Measurements from ENCODE around the gene ARPC4.
"Not testable (repeated sequence)": the region's sequence is repeated elsewhere in the genome, so short reads cannot be mapped to it uniquely, and the experiment has no call there.

ARPC4 gene

GRCh38 chr3:9770276-9770812 lies 22.5 kb upstream of the ARPC4 start:
- peak; percentile 86 for DNase-seq

- not testable (repeated sequence) for DNase-seq
These were observed 21.9 kb upstream of the ARPC4 start for GRCh38 chr3:9771007-9771406.

GRCh38 chr3:9776896-9777693 lies 15.8 kb upstream of the ARPC4 start:
- no peak for DNase-seq

- DNase-seq = no peak
These were observed 15.2 kb upstream of the ARPC4 start for GRCh38 chr3:9777694-9778021.

- DNase-seq = no peak
These were observed 14.5 kb upstream of the ARPC4 start for GRCh38 chr3:9778143-9779074.

GRCh38 chr3:9779075-9779593 lies 13.7 kb upstream of the ARPC4 start:
- DNase-seq = no peak

GRCh38 chr3:9779721-9780457 lies 13.0 kb upstream of the ARPC4 start:
- DNase-seq = peak; percentile 38

- DNase-seq = no peak
These were observed 12.4 kb upstream of the ARPC4 start for GRCh38 chr3:9780458-9780812.

GRCh38 chr3:9780910-9781309 lies 12.0 kb upstream of the ARPC4 start:
- DNase-seq = no peak

GRCh38 chr3:9781551-9781950 lies 11.3 kb upstream of the ARPC4 start:
- DNase-seq = no peak

GRCh38 chr3:9781978-9782603 lies 10.8 kb upstream of the ARPC4 start:
- no peak for DNase-seq

- DNase-seq = no peak
These were observed 10.1 kb upstream of the ARPC4 start for GRCh38 chr3:9782770-9783169.

- DNase-seq = no peak
These were observed 8.9 kb upstream of the ARPC4 start for GRCh38 chr3:9783954-9784353.

- no peak for DNase-seq
These were observed 7.9 kb upstream of the ARPC4 start for GRCh38 chr3:9784965-9785364.

- DNase-seq = no peak
These were observed 7.3 kb upstream of the ARPC4 start for GRCh38 chr3:9785602-9786001.

- no peak for DNase-seq
These were observed 6.6 kb upstream of the ARPC4 start for GRCh38 chr3:9786209-9786739.

- no peak for DNase-seq
These were observed 5.8 kb upstream of the ARPC4 start for GRCh38 chr3:9786825-9787669.

GRCh38 chr3:9787714-9788113 lies 5.2 kb upstream of the ARPC4 start:
- DNase-seq = no peak

GRCh38 chr3:9791127-9791526 lies 1.8 kb upstream of the ARPC4 start:
- DNase-seq = no peak

GRCh38 chr3:9791790-9792404 lies 985 bp upstream of the ARPC4 start:
- DNase-seq = no peak
